T-helper 1 cell (primary cell): ENCODE results near the gene RBMS1.

Source experiments
- DNase-seq, 5 donors: peaks; one replicate each; pipeline ENCODE4 v3.0.0-alpha.2; 2012 to 2020

The RBMS1 gene

GRCh38 chr2:160407393-160408172 is 86.0 kb downstream of the RBMS1 start:
- DNase-seq = peak; percentile 39 to 63 (median 50)

DNA sequence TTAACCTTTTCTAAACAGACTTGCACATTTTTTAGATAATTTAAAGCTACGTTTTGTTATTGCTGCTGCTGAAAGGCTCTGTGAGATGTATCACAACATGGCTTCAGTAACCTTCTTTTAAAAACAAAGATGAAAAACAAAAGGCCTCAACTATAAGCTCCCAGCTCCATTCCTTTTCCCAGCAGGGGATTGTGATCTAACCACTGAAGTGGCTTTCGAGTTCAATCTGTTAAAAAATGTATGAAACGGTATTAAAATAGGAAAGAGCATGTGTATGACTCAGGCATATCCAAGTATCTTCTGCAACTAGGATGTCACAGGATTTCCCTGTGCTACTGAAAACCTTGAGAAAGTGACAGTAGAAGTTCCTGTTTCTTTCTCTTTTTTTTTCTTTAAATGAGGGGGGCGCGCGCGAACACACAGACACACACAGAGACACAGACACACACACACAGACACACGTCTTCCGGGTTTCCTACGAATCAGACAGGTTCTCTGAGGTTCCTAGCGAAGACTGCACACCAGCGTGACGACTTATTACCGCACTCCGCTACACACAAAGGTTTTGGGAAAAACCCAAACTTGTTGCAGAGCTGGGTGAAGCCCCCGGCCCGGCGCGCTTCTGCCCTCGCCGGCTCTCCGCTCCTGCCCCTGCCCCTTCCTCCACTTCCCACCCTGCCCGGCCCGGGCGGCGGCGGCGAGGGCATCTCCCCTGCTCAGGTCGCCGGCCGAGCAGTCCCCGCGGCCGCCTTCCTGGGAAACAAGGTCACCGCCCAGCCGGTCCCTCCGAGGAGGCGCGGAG is 86.8 kb downstream of the RBMS1 start:
- peak; percentile 55 to 76 (median 76) for DNase-seq

DNA sequence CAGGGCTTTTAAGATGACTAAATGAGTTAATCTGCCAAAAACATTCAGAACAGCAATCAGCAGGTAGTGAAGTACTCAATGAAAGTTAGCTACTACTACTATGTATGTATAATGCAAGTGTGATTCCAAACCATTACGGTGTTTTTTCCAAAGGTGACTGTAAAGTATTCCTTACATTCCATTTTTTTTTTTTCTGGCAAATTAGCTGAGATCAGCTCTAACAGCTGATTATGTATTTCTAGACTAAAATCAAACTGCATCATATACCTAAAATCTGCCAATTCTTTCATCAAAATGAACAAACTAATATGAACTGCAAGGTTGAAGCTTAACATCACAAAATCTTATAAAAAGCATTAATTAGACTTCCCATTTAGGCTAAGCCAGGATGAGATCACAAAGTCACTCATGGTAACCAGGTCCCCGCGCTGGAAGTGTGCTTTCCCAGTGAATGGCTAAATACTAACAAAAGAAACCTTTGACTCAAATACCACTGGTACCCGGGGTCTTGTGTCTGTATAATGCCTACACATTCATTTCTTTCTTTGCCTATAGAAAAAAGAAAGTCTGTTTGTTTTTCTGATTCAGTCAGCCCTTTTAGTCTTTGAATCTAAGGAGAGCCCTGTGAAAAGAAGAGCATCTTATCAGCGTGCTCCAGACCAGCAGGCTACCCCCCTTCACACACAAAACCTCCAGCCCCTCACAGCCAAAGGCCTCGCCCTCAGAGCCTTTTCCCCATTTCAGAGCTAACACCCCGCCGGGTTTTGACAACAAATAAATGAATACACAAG is 88.3 kb downstream of the RBMS1 start:
- no peak for DNase-seq

DNA sequence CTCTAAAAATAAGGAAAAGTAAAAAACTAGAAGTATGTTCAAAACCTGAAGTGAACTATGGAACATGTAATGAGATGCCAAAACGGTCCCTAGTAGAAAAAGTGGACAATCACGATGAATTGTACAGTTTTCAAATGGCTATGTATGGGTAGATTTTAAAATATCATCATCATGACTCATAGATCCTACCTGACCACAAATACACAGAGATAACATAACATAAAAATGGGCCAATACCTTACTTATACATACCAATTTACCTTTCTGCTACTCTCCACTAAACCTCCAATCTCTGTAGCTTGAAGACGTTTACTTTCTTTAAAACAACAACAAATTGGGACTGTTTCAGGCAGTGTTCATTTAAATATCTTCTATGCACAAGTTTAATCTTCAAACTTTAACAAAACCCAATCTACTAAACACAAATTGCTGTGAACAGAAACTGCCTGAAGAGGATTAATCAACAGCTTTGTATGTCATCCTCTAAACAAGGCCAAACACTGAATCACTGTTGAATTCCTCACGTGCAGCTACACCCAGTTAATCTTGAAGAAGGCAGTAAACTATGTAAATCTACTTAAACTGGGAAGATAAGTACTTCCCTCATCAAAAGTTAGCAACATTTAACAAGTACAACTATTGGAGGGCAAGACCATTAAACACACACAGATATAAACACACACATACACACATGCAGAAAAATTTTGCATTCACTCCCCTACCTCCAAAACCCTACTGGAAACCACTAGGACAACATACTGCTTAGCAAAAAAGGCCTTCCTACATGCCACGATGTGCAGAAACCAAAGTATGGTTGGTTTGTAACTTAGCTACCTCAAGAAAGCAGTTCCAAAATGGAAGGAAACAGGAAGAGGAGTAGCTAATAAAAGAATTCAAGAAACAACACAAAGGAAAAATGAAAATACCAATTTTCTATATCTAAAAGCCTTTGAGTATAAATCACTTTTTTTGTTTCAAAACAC is 90.3 kb downstream of the RBMS1 start:
- DNase-seq = no peak

DNA sequence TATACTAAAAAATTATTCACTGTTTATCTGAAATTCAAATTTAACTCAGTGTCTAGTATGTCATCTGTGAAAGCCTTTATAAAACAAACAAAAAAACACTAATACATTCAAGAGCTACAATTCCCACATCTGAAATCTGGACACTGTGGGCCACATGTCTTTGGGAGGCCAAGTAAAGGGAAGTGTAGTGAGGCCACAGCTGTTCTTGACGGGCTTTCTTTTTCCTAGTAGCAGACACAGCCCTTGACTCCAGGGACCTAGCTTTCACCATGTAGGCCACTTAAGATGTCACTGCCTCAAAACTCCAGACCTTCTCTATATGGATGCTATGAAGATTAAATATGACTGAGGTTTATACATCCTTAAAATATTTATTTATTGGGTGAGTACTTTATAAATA is 91.1 kb downstream of the RBMS1 start:
- DNase-seq = no peak

- DNase-seq = no peak
Measured at GRCh38 chr2:160401895-160402294, 91.7 kb downstream of the RBMS1 start.

- DNase-seq = no peak
Measured at GRCh38 chr2:160399880-160400279, 93.7 kb downstream of the RBMS1 start.

GRCh38 chr2:160397530-160397865 is 96.1 kb downstream of the RBMS1 start:
- DNase-seq = no peak

- DNase-seq = peak in 1 of 5 donors; percentile 77
Measured at GRCh38 chr2:160394153-160394552, 99.5 kb downstream of the RBMS1 start.

- DNase-seq = no peak
Measured at GRCh38 chr2:160392201-160392600, 101.4 kb downstream of the RBMS1 start.

DNA sequence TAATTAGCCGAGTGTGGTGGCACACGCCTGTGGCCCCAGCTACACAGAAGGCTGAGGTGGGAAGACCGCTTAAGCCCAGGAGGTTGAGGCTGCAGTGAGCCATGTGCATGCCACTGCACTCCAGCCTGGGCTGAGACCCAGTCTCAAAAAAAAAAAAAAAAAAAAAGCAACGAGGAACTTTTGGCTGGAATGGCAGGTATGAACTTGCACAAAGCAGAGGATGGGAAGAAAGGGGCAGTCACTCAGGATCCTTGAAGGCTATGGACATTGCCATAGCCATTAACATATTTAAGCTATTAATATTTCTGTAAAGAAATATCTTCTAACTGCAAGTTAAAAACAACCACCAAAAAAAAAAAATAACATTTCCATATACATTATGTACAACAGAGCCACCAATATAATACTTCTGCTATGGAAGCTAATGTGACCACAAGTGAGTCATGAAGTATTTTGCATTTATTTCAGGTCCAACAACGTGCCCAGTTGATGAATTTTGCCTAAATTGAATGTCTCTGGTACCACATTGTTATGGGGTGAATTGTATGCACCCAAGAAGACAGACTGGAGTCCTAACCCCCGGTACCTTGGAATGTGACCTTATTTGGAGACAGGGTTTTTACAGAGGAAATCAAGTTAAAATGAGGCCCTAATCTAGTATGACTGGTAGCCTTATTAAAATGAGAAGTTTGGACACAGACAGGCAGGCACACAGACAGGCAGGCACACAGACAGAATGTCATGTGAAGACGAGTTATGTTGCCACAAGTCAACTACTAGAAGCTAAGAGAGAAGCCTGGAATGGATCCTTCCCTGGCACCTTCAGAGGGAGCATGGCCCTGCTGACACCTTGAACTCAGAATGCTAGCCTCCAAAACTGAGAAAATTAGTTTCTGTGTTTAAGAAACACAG is 102.8 kb downstream of the RBMS1 start:
- DNase-seq = no peak

GRCh38 chr2:160389875-160390274 is 103.7 kb downstream of the RBMS1 start:
- DNase-seq = no peak

DNA sequence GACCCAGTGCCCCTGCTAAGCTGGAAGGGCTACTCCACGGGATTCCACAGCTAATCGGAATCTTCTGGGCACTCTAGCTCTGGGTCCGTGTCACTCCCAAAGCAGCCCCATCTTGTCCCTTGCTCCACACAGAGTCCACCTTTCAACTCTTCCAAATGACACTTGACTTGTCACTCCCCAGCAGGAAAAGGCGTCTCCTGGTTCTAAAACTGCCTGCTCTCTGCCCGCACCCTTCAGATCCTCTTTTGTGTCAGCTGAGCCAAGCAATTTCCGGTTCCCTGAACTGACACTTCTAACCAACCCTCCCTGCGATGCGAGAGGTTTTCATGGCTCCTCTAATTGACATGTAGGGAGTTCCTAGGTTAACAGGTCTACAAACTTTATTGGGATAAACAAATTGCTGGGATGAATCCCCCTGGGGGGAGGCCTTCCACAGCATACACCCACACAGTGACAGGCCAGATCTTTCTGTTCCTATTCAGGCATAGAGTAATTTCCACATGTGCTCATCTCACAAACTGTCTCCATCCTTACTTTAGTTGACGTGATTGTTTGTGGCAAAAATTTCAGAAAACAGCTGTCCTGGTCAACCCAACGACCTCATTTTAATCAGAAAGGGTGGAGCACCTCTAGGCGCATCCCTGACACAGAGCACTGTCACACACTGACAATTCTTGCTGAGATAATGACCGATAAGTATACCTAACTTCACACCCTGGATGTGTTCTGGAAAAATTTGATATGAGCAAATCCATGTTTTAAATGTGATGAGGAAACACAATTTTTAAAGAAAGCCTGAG is 104.9 kb downstream of the RBMS1 start:
- peak in 3 of 5 donors; percentile 14 to 71 (median 17) for DNase-seq

DNA sequence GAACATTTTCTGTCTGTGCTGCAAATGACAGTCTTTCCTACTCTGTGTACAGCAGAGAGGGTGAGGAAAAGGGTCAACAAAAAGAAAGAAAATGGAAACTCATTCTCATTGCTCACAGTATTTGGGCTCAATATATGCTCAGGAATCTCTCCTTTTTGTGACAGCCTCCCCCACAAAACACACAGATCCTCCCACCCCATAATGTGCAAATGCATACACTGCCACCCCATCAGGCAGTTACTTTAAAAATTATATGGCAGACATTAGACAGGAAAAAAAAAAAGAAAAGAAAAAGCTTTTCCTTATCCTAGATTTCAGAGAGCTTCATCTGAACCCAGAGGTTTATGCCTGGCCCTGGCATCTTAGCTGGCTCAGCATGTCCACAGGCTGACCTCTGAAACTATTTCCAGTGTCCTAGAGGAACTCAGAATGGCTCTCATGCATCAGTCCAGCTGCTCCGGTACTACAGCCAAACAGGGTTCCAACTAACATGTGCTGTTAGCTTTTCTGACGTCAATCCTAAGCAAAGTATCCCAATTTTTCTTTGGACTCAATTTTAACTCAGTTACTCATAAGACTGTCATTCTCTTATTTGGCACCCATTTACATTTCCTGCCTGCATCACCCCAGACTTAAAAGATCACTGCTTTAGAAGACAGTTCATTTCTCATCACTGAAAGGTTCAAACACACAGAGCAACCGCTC is 105.9 kb downstream of the RBMS1 start:
- no peak for DNase-seq

- DNase-seq = no peak
Measured at GRCh38 chr2:160384791-160385190, 108.8 kb downstream of the RBMS1 start.

DNA sequence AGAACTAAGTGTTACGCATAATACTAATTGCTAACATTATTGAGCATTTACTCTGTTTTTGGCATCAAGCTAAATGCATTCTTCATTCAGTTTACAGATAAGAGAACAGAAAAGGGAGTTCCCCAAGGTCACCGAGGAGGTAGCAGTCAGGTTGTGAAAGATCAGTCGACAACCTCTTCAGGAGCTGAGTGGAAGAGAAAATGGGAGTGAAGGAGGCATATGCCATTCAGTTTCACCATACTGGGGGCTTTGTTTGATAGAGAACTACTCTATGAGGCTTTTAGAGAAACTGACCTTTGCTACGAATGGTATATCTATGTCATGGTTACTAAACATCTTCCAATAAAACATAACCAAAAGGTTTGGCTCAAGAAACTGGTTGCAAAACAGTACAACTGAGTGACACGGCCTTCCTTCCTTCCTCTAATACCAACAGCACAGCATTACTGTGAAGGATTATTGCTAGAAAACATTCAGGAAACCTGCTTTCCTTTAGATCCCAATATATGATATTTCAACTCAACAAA is 112.1 kb downstream of the RBMS1 start:
- no peak for DNase-seq

GRCh38 chr2:160380611-160381010 is 113.0 kb downstream of the RBMS1 start:
- DNase-seq = no peak

DNA sequence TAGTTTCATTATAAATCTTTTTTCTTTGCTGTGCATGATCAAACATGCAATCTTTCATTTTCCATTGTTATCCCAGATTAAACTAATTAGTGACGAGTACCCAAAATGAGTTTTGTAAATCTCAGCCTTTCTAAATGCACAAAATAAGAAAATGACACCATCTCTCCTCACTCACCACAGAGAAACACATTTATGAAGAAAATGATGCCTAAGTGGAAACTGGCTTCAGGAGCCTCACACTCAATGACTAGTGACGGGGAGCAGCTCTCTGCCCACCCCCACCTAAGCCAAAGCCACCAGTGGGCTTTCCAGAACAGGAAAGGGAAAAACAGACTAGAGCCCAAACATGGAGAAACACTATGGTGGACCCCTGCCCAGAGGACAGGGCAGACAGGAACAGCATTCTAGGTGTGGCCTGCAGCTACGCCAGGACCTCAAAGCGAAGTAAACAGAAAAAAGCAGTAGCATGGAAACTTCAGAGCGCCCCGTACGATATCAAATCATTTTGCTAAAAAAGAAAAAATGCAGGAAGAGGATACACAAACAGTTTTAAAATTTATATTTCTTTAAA is 113.5 kb downstream of the RBMS1 start:
- no peak for DNase-seq

- DNase-seq = no peak
Measured at GRCh38 chr2:160379399-160379798, 114.2 kb downstream of the RBMS1 start.
